ENCODE results near the gene ESRRB.

GRCh38 chr14:76550534-76550933, 174.6 kb downstream of the ESRRB start:
- no peak for TF ChIP-seq CTCF (IDR thresholded peaks at IDR 0.05)
- TF ChIP-seq POLR2A (IDR thresholded peaks at IDR 0.05): no peak
